HCT116 (cell line): ENCODE data around the gene OSBPL5. TPM values are rescaled to one million over a fixed set of nuclear protein-coding genes. Genes with fewer than 3 reads are reported as not detected.

Source experiments
- ATAC-seq: fragments of 200-7000 bp; cut with Tn5 transposase; 2 replicates; pipeline ENCODE4 v1.9.1; 2020; ENCODE audit warnings: mild to moderate bottlenecking, moderate library complexity
- BruUV-seq: library from RNA; stranded (reverse); fragments of 400-500 nt; replicated peaks from 2 replicates; lab custom pipeline; 2021; lab: Mats Ljungman, UMichigan
- CTCF ChIA-PET: fragments of 300-600 bp; sonication (Branson Sonifier 250); formaldehyde crosslinking; loops from one replicate; lab custom pipeline; 2021; ENCODE audit warnings: antibody characterized with exemption; lab: Charles Lee
- POLR2A ChIA-PET: fragments of 300-600, 350-600 bp; sonication (Branson Sonifier 250); formaldehyde crosslinking; loops from one replicate; lab custom pipeline; 2021; ENCODE audit warnings: antibody characterized with exemption; lab: Charles Lee
- RAD21 ChIA-PET, 2 experiments: fragments of 300-600 bp; sonication (Branson Sonifier 250); formaldehyde crosslinking; loops; one replicate each; lab custom pipeline; 2023; ENCODE audit warnings: low total read pairs in 2 of 2; ENCODE audit not compliant: uncharacterized antibody in 2 of 2, unreplicated experiment in 2 of 2, low non-redundant PET in 1 of 2; lab: Charles Lee
- DNase-seq: peaks from one replicate; pipeline ENCODE4 v3.0.0-alpha.2; 2010; ENCODE audit warnings: low read depth, low spot score
- H2AFZ ChIP-seq: fragments of 200-600 bp; shearing (Covaris generic), sonication (generic); 2 replicates; pipeline ENCODE4 v1.6.1; 2017; ENCODE audit warnings: low read depth, mixed run types, mixed read lengths, antibody characterized with exemption, low read length; ENCODE audit not compliant: poor library complexity, severe bottlenecking
- H3K27ac ChIP-seq: 2 replicates; pipeline ENCODE4 v1.5.1; 2012; ENCODE audit warnings: low read depth, low read length
- H3K27me3 ChIP-seq: fragments of 200-600 bp; sonication (generic); 2 replicates; pipeline ENCODE4 v1.6.1; 2016; ENCODE audit warnings: mixed run types, low read length, mixed read lengths; ENCODE audit not compliant: insufficient read depth
- H3K36me3 ChIP-seq, 2 experiments: fragments of 200-500 bp in 1 of 2; fragments of 200-600 bp in 1 of 2; sonication (Bioruptor generic) in 1 of 2; sonication (generic) in 1 of 2; 2 replicates each; pipeline versions ENCODE4 v1.5.1 to v1.6.1; 2014 to 2016; ENCODE audit warnings: low read length in 2 of 2, inconsistent platforms in 1 of 2, mixed read lengths in 1 of 2, mixed run types in 1 of 2; ENCODE audit not compliant: insufficient read depth in 2 of 2, control insufficient read depth in 1 of 2
- H3K4me1 ChIP-seq, 2 experiments: fragments of 200-600 bp in 1 of 2; sonication (generic) in 1 of 2; 2 replicates each; pipeline versions ENCODE4 v1.5.1 to v1.6.1; 2012 to 2017; ENCODE audit warnings: low read length in 2 of 2, inconsistent platforms in 1 of 2, mild to moderate bottlenecking in 1 of 2, mixed read lengths in 1 of 2, mixed run types in 1 of 2, moderate library complexity in 1 of 2; ENCODE audit not compliant: insufficient read depth in 2 of 2, control insufficient read depth in 1 of 2
- H3K4me2 ChIP-seq: fragments of 200-600 bp; sonication (generic); 2 replicates; pipeline ENCODE4 v1.6.1; 2017; ENCODE audit warnings: mixed run types, low read length, mixed read lengths
- H3K4me3 ChIP-seq, 2 experiments: fragments of 200-600 bp in 1 of 2; sonication (generic) in 1 of 2; replicated peaks in 1 of 2; 2 replicates each; pipeline ENCODE4 v1.5.1; 2011 to 2016; ENCODE audit warnings: low read length in 2 of 2, control low read depth in 1 of 2, low read depth in 1 of 2, mild to moderate bottlenecking in 1 of 2, mixed read lengths in 1 of 2, mixed run types in 1 of 2
- H3K79me2 ChIP-seq: fragments of 200-600 bp; sonication (generic); 2 replicates; pipeline ENCODE4 v1.6.1; 2017; ENCODE audit warnings: mild to moderate bottlenecking, mixed run types, low read length, moderate library complexity, mixed read lengths; ENCODE audit not compliant: insufficient read depth
- H3K9ac ChIP-seq: fragments of 200-600 bp; sonication (generic); 2 replicates; pipeline ENCODE4 v1.6.1; 2016; ENCODE audit warnings: low read length, mixed read lengths
- H3K9me2 ChIP-seq: fragments of 200-600 bp; sonication (generic), shearing (Covaris generic); 2 replicates; pipeline ENCODE4 v1.6.1; 2017; ENCODE audit warnings: mixed run types, mild to moderate bottlenecking, moderate library complexity; ENCODE audit not compliant: insufficient read depth
- H3K9me3 ChIP-seq, 2 experiments: fragments of 200-500 bp in 1 of 2; fragments of 200-600 bp in 1 of 2; sonication (Bioruptor generic) in 1 of 2; sonication (generic) in 1 of 2; 2 replicates each; pipeline ENCODE4 v1.6.1; 2014 to 2017; ENCODE audit warnings: low read length in 2 of 2, mixed read lengths in 2 of 2, inconsistent platforms in 1 of 2, low read depth in 1 of 2, mild to moderate bottlenecking in 1 of 2, mixed run types in 1 of 2, moderate library complexity in 1 of 2; ENCODE audit not compliant: control insufficient read depth in 1 of 2, insufficient read depth in 1 of 2
- H4K20me1 ChIP-seq: fragments of 200-600 bp; sonication (generic), shearing (Covaris generic); 2 replicates; pipeline ENCODE4 v1.6.1; 2017; ENCODE audit warnings: mixed run types, mild to moderate bottlenecking, moderate library complexity; ENCODE audit not compliant: insufficient read depth
- ATF3 ChIP-seq: IDR thresholded peaks from 2 replicates; pipeline ENCODE4 v1.6.1; 2012
- CBX3 ChIP-seq: IDR thresholded peaks from 2 replicates; pipeline ENCODE4 v1.6.1; 2012; ENCODE audit warnings: low read depth
- CEBPB ChIP-seq: IDR thresholded peaks from 2 replicates; pipeline ENCODE4 v1.6.1; 2012; ENCODE audit warnings: low read depth
- EGR1 ChIP-seq: IDR thresholded peaks from 2 replicates; pipeline ENCODE4 v1.6.1; 2012; ENCODE audit warnings: low read depth
- ELF1 ChIP-seq: IDR thresholded peaks from 2 replicates; pipeline ENCODE4 v1.6.1; 2012; ENCODE audit warnings: low read depth, borderline replicate concordance
- EZH2 ChIP-seq: fragments of 200-600 bp; sonication (generic); IDR thresholded peaks from 2 replicates; pipeline ENCODE4 v1.6.1; 2017; ENCODE audit warnings: antibody characterized with exemption, mixed run types
- EZH2phosphoT487 ChIP-seq: fragments of 200-600 bp; IDR thresholded peaks from 2 replicates; pipeline ENCODE4 v1.6.1; 2018; ENCODE audit warnings: antibody characterized with exemption, borderline replicate concordance
- FOSL1 ChIP-seq: IDR thresholded peaks from 2 replicates; pipeline ENCODE4 v1.6.1; 2012; ENCODE audit warnings: low read depth
- JUND ChIP-seq: IDR thresholded peaks from 2 replicates; pipeline ENCODE4 v1.6.1; 2012
- POLR2A ChIP-seq: IDR thresholded peaks from 2 replicates; pipeline ENCODE4 v1.7.0; 2011; ENCODE audit warnings: borderline replicate concordance; ENCODE audit not compliant: insufficient read depth, insufficient read length; ENCODE audit errors: extremely low read depth
- SIN3A ChIP-seq: IDR thresholded peaks from 2 replicates; pipeline ENCODE4 v1.6.1; 2012; ENCODE audit warnings: low read depth
- SP1 ChIP-seq: IDR thresholded peaks from 2 replicates; pipeline ENCODE4 v1.6.1; 2012; ENCODE audit warnings: low read depth
- SRF ChIP-seq: IDR thresholded peaks from 2 replicates; pipeline ENCODE4 v1.6.1; 2012; ENCODE audit warnings: low read depth
- TCF7L2 ChIP-seq: IDR thresholded peaks from 2 replicates; pipeline ENCODE4 v1.7.0; 2011; ENCODE audit warnings: borderline replicate concordance, inconsistent platforms; ENCODE audit not compliant: insufficient read depth, insufficient read length; ENCODE audit errors: extremely low read depth
- YY1 ChIP-seq: IDR thresholded peaks from 2 replicates; pipeline ENCODE4 v1.6.1; 2011; ENCODE audit warnings: low read length, low read depth, moderate library complexity, mild to moderate bottlenecking; ENCODE audit not compliant: insufficient replicate concordance; ENCODE audit errors: extremely low read depth
- ZBTB33 ChIP-seq: IDR thresholded peaks from 2 replicates; pipeline ENCODE4 v1.6.1; 2011; ENCODE audit warnings: mild to moderate bottlenecking, low read length, moderate library complexity; ENCODE audit not compliant: insufficient replicate concordance; ENCODE audit errors: extremely low read depth
- ZFX ChIP-seq: fragments of 450-650 bp; IDR thresholded peaks from 2 replicates; pipeline ENCODE4 v1.6.1; 2017
- ZNF274 ChIP-seq: fragments of 200-500 bp; sonication (Bioruptor generic); IDR thresholded peaks from 2 replicates; pipeline ENCODE4 v1.6.1; 2014; ENCODE audit warnings: mild to moderate bottlenecking, low read depth, low read length, inconsistent platforms
- intact Hi-C: fragments of 100-400 bp; cut with micrococcal nuclease; formaldehyde crosslinking; loops from 2 replicates; pipeline ENCODE4 v1.10.0; 2022
- total RNA-seq: library from RNA; stranded (reverse); gene quantifications from one replicate; pipeline ENCODE4 v1.2.1, GENCODE V29; 2021; ENCODE audit not compliant: unreplicated experiment
- TF ChIP-seq, protein P1 (sequence below), 3 experiments: fragments of 200-600 bp in 1 of 3; sonication (generic) in 1 of 3; IDR thresholded peaks in 2 of 3; conservative IDR thresholded peaks in 1 of 3; 2 replicates each; pipeline ENCODE4 v1.5.1; 2012 to 2017; ENCODE audit warnings: low read depth in 2 of 3, low read length in 2 of 3, antibody characterized with exemption in 1 of 3, borderline replicate concordance in 1 of 3, control low read depth in 1 of 3, mild to moderate bottlenecking in 1 of 3, mixed read lengths in 1 of 3, mixed run types in 1 of 3, moderate library complexity in 1 of 3; ENCODE audit not compliant: insufficient read depth in 1 of 3
- TF ChIP-seq, protein P2 (sequence below): IDR thresholded peaks from 2 replicates; pipeline ENCODE4 v1.6.1; 2012; ENCODE audit warnings: low read depth

OSBPL5 gene
- total RNA-seq, 1 experiment from 2014 or later = 44.2 TPM

GRCh38 chr11:3131330-3131941 is 33.7 kb downstream of the OSBPL5 start:
- ATAC-seq = no peak
- H3K27ac ChIP-seq = no peak overlapping the region
- no peak overlapping the region for H3K4me3 ChIP-seq
- H4K20me1 ChIP-seq = no peaks in the 10 kb centered on the region
- CTCF ChIA-PET = no interaction called here
- no peaks in the 10 kb centered on the region for H3K36me3 ChIP-seq
- no peak overlapping the region for H3K9ac ChIP-seq
- intact Hi-C loops = no loop called here
- H3K27me3 ChIP-seq = no peaks in the 10 kb centered on the region
- H3K9me3 ChIP-seq = no peaks in the 10 kb centered on the region
- TF ChIP-seq CEBPB (no peak), SRF (no peak), SIN3A (no peak), ZFX (no peak), FOSL1 (no peak), CBX3 (no peak), EGR1 (no peak), TCF7L2 (no peak), JUND (no peak), SP1 (no peak), EZH2phosphoT487 (no peak), ELF1 (no peak), ZBTB33 (no peak), ATF3 (no peak), POLR2A (no peak), YY1 (no peak), EZH2 (no peak), ZNF274 (no peak)
- TF ChIP-seq, protein P1, sequence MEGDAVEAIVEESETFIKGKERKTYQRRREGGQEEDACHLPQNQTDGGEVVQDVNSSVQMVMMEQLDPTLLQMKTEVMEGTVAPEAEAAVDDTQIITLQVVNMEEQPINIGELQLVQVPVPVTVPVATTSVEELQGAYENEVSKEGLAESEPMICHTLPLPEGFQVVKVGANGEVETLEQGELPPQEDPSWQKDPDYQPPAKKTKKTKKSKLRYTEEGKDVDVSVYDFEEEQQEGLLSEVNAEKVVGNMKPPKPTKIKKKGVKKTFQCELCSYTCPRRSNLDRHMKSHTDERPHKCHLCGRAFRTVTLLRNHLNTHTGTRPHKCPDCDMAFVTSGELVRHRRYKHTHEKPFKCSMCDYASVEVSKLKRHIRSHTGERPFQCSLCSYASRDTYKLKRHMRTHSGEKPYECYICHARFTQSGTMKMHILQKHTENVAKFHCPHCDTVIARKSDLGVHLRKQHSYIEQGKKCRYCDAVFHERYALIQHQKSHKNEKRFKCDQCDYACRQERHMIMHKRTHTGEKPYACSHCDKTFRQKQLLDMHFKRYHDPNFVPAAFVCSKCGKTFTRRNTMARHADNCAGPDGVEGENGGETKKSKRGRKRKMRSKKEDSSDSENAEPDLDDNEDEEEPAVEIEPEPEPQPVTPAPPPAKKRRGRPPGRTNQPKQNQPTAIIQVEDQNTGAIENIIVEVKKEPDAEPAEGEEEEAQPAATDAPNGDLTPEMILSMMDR (IDR thresholded peaks at IDR 0.05 in 2 of 3, conservative IDR thresholded peaks at IDR 0.05 in 1 of 3; ENCODE audit: borderline replicate concordance in 1 of 3, insufficient read depth in 1 of 3, low read depth in 2 of 3, low read length in 2 of 3) = no peak
- TF ChIP-seq, protein P2, sequence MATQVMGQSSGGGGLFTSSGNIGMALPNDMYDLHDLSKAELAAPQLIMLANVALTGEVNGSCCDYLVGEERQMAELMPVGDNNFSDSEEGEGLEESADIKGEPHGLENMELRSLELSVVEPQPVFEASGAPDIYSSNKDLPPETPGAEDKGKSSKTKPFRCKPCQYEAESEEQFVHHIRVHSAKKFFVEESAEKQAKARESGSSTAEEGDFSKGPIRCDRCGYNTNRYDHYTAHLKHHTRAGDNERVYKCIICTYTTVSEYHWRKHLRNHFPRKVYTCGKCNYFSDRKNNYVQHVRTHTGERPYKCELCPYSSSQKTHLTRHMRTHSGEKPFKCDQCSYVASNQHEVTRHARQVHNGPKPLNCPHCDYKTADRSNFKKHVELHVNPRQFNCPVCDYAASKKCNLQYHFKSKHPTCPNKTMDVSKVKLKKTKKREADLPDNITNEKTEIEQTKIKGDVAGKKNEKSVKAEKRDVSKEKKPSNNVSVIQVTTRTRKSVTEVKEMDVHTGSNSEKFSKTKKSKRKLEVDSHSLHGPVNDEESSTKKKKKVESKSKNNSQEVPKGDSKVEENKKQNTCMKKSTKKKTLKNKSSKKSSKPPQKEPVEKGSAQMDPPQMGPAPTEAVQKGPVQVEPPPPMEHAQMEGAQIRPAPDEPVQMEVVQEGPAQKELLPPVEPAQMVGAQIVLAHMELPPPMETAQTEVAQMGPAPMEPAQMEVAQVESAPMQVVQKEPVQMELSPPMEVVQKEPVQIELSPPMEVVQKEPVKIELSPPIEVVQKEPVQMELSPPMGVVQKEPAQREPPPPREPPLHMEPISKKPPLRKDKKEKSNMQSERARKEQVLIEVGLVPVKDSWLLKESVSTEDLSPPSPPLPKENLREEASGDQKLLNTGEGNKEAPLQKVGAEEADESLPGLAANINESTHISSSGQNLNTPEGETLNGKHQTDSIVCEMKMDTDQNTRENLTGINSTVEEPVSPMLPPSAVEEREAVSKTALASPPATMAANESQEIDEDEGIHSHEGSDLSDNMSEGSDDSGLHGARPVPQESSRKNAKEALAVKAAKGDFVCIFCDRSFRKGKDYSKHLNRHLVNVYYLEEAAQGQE = no peak
- TF ChIP-seq, all 23 proteins: peak for 0
- H3K79me2 ChIP-seq = peaks cover under 1% of the 10 kb centered on the region; the same call in 1 of the 2 replicates
- H3K4me2 ChIP-seq = no peak overlapping the region
- no TSS peak for BruUV-seq
- RAD21 ChIA-PET = no interaction called here
- peaks cover 7 to 21% of the 10 kb centered on the region in 2 experiments for H3K4me1 ChIP-seq
- DNase-seq = no peak
- H2AFZ ChIP-seq = no peak overlapping the region
- POLR2A ChIA-PET = no interaction called here
- H3K9me2 ChIP-seq = no peaks in the 10 kb centered on the region
